GM12878 (cell line): Measurements from ENCODE around the gene ANKRD16. TPM values are rescaled to one million over a fixed set of nuclear protein-coding genes. Genes with fewer than 3 reads are reported as not detected.
A peak's percentile ranks its signal among the peaks of the same experiment; 100 is the strongest.

Source experiments
- ATAC-seq: fragments of 200-7000 bp; cut with Tn5 transposase; 3 replicates; pipeline ENCODE4 v1.9.1; 2020; ENCODE audit warnings: mild to moderate bottlenecking, moderate library complexity
- BruUV-seq: library from RNA; stranded (reverse); fragments of 400-500 nt; replicated peaks from 2 replicates; lab custom pipeline; 2021; lab: Mats Ljungman, UMichigan
- CTCF ChIA-PET: fragments of 300-600 bp; sonication (Branson Sonifier 250); formaldehyde crosslinking; extraction: SDS; loops from one replicate; lab custom pipeline; 2021; ENCODE audit warnings: inconsistent platforms; lab: Yijun Ruan, JAX
- POLR2A ChIA-PET: fragments of 350-600 bp; formaldehyde crosslinking; extraction: SDS; loops from one replicate; lab custom pipeline; 2021; ENCODE audit warnings: inconsistent platforms; lab: Charles Lee
- RAD21 ChIA-PET: fragments of 300-600 bp; sonication (Branson Sonifier 250); formaldehyde crosslinking; loops from one replicate; lab custom pipeline; 2023; ENCODE audit warnings: antibody characterized with exemption; ENCODE audit not compliant: unreplicated experiment; lab: Charles Lee
- SMC1A ChIA-PET: fragments of 300-600 bp; sonication (Branson Sonifier 250); formaldehyde crosslinking; loops from one replicate; lab custom pipeline; 2023; ENCODE audit not compliant: unreplicated experiment, uncharacterized antibody; lab: Charles Lee
- DNase-seq: peaks from one replicate; pipeline ENCODE4 v3.0.0-alpha.2; 2011; ENCODE audit warnings: low read depth, low spot score
- FAIRE-seq: peaks from 3 replicates; lab custom pipeline; 2011; peaks lifted over from hg19 to GRCh38; lab: Jason Lieb, UNC
- H2AFZ ChIP-seq: 2 replicates; pipeline ENCODE4 v1.6.0; 2011; ENCODE audit warnings: low read depth, low read length, control low read depth; ENCODE audit not compliant: control insufficient read depth
- H3K27ac ChIP-seq: 2 replicates; pipeline ENCODE4 v1.5.1; 2011; ENCODE audit warnings: control low read depth; ENCODE audit not compliant: control insufficient read depth, insufficient read depth
- H3K27me3 ChIP-seq, 2 experiments: replicated peaks in 1 of 2; 2 replicates each; pipeline versions ENCODE4 v1.6.0 to v1.6.1; 2011; ENCODE audit warnings: low read length in 1 of 2; ENCODE audit not compliant: control insufficient read depth in 2 of 2, insufficient read depth in 2 of 2
- H3K36me3 ChIP-seq, 2 experiments: 2 replicates each; pipeline ENCODE4 v1.5.1; 2011; ENCODE audit warnings: low read length in 1 of 2; ENCODE audit not compliant: control insufficient read depth in 2 of 2, insufficient read depth in 2 of 2
- H3K4me1 ChIP-seq: 2 replicates; pipeline ENCODE4 v1.6.1; 2011; ENCODE audit warnings: mild to moderate bottlenecking, low read length, moderate library complexity, mixed read lengths; ENCODE audit not compliant: control insufficient read depth, insufficient read depth
- H3K4me2 ChIP-seq: 2 replicates; pipeline ENCODE4 v1.6.0; 2011; ENCODE audit warnings: control low read depth; ENCODE audit not compliant: control insufficient read depth, insufficient read depth
- H3K4me3 ChIP-seq: fragments of 200-600 bp; sonication (generic); 2 replicates; pipeline ENCODE4 v1.5.1; 2016
- H3K79me2 ChIP-seq: 2 replicates; pipeline ENCODE4 v1.6.0; 2011; ENCODE audit warnings: low read length; ENCODE audit not compliant: control insufficient read depth, insufficient read depth
- H3K9ac ChIP-seq: 2 replicates; pipeline ENCODE4 v1.8.0; 2011; ENCODE audit warnings: low read length, control low read depth, mixed read lengths; ENCODE audit not compliant: control insufficient read depth, insufficient read depth
- H3K9me3 ChIP-seq: replicated peaks from 3 replicates; pipeline ENCODE4 v1.5.1; 2011; ENCODE audit warnings: mild to moderate bottlenecking, low read length; ENCODE audit not compliant: control insufficient read depth, insufficient read depth
- H4K20me1 ChIP-seq: 2 replicates; pipeline ENCODE4 v1.6.0; 2011; ENCODE audit not compliant: control insufficient read depth, insufficient read depth
- E2F8 ChIP-seq: fragments of 450-650 bp; IDR thresholded peaks from 2 replicates; pipeline ENCODE4 v1.6.1; 2018; ENCODE audit warnings: mild to moderate bottlenecking, low read depth, moderate library complexity; ENCODE audit not compliant: partially characterized antibody
- EP300 ChIP-seq, 2 experiments: fragments of 150-350 bp in 1 of 2; IDR thresholded peaks; 2 replicates each; pipeline ENCODE4 v1.6.1; 2011 to 2012; ENCODE audit warnings: low read depth in 2 of 2, low read length in 2 of 2, borderline replicate concordance in 1 of 2, improper control_type of control experiment in 1 of 2, inconsistent platforms in 1 of 2; ENCODE audit not compliant: control insufficient read depth in 1 of 2
- HCFC1 ChIP-seq: fragments of 150-350 bp; IDR thresholded peaks from 2 replicates; pipeline ENCODE4 v1.6.1; 2014; ENCODE audit warnings: low read length
- IKZF1 ChIP-seq: fragments of 450-650 bp; conservative IDR thresholded peaks from 2 replicates; pipeline ENCODE4 v1.6.1; 2017; ENCODE audit warnings: antibody characterized with exemption, mild to moderate bottlenecking
- IKZF2 ChIP-seq, 2 experiments: fragments of 450-650 bp; IDR thresholded peaks; 2 replicates each; pipeline ENCODE4 v1.6.1; 2017; ENCODE audit warnings: mild to moderate bottlenecking in 2 of 2, moderate library complexity in 2 of 2
- NFYA ChIP-seq: IDR thresholded peaks from 2 replicates; pipeline ENCODE4 v1.6.1; 2011; ENCODE audit warnings: low read depth, mild to moderate bottlenecking, low read length, improper control_type of control experiment, borderline replicate concordance
- NR2F1 ChIP-seq: fragments of 450-650 bp; conservative IDR thresholded peaks from 2 replicates; pipeline ENCODE4 v1.6.1; 2017; ENCODE audit warnings: mild to moderate bottlenecking
- POLR2AphosphoS5 ChIP-seq: IDR thresholded peaks from 2 replicates; pipeline ENCODE4 v1.6.1; 2011; ENCODE audit warnings: mild to moderate bottlenecking, low read length, inconsistent platforms
- RCOR1 ChIP-seq: conservative IDR thresholded peaks from 2 replicates; pipeline ENCODE4 v1.6.1; 2012; ENCODE audit warnings: low read depth, low read length, improper control_type of control experiment
- RELA ChIP-seq: fragments of 450-650 bp; IDR thresholded peaks from 2 replicates; pipeline ENCODE4 v1.8.0; 2014; ENCODE audit warnings: borderline replicate concordance; ENCODE audit not compliant: partially characterized antibody
- RFX5 ChIP-seq: IDR thresholded peaks from 2 replicates; pipeline ENCODE4 v1.6.1; 2011; ENCODE audit warnings: low read depth, low read length, improper control_type of control experiment
- ZNF592 ChIP-seq: fragments of 450-650 bp; IDR thresholded peaks from 2 replicates; pipeline ENCODE4 v1.6.1; 2017; ENCODE audit warnings: mild to moderate bottlenecking, moderate library complexity
- WGBS: methylation state at CpG from one replicate; pipeline ENCODE4 v1.1.6; 2016; ENCODE audit warnings: low lambda C conversion rate; ENCODE audit not compliant: insufficient replicate concordance, insufficient coverage; ENCODE audit errors: missing lambda C conversion rate; 5-methylcytosine and 5-hydroxymethylcytosine counted together
- in situ Hi-C: fragments of 300-500 bp; cut with MboI; formaldehyde crosslinking; loops from 9 replicates; pipeline ENCODE4 v1.14.3; 2018; ENCODE audit warnings: mixed read lengths
- intact Hi-C: fragments of 100-400 bp; cut with micrococcal nuclease; formaldehyde crosslinking; loops from one replicate; pipeline ENCODE4 v1.14.2; 2022; ENCODE audit not compliant: unreplicated experiment
- polyA plus RNA-seq, 11 experiments: library from polyadenylated mRNA; depleted of rRNA in 4 of 11; unstranded in 6 of 11; stranded (reverse) in 5 of 11; fragments of >200 nt; fragmentation: Nextera tagmentation in 4 of 11; fragmentation: Illumina TruSeq in 1 of 11; extraction: Ambion mirVana in 4 of 11; extraction: Trizol in 1 of 11; gene quantifications; 1 replicate in 1 of 11; 2 replicates in 10 of 11; pipeline versions ENCODE4 v1.2.1 to v1.2.3, GENCODE V29; 2011 to 2016; ENCODE audit warnings: inconsistent platforms in 2 of 11, missing spikeins in 2 of 11, low read depth in 1 of 11
- total RNA-seq, 4 experiments: library from RNA; depleted of rRNA in 3 of 4; stranded (reverse); fragments of >200 nt in 3 of 4; fragmentation: Illumina TruSeq in 1 of 4; extraction: Trizol in 1 of 4; gene quantifications; 2 replicates each; pipeline versions ENCODE4 v1.2.1 to v1.2.3, GENCODE V29; 2013 to 2021
- TF ChIP-seq, protein P1 (sequence below), 3 experiments: IDR thresholded peaks in 2 of 3; conservative IDR thresholded peaks in 1 of 3; 2 replicates each; pipeline ENCODE4 v1.5.1; 2011; ENCODE audit warnings: low read depth in 3 of 3, low read length in 3 of 3, mild to moderate bottlenecking in 3 of 3, control low read depth in 2 of 3, moderate library complexity in 2 of 3, inconsistent platforms in 1 of 3, mixed read lengths in 1 of 3; ENCODE audit not compliant: control insufficient read depth in 2 of 3, insufficient read depth in 1 of 3; ENCODE audit errors: extremely low read depth in 1 of 3

ANKRD16 gene
- total and polyA plus RNA-seq, 10 of the 15 experiments (the other 5 are each of a cell fraction or from before 2014, with no cell fraction given) = 0.57 to 13.6 (median 4.4) TPM

DNA sequence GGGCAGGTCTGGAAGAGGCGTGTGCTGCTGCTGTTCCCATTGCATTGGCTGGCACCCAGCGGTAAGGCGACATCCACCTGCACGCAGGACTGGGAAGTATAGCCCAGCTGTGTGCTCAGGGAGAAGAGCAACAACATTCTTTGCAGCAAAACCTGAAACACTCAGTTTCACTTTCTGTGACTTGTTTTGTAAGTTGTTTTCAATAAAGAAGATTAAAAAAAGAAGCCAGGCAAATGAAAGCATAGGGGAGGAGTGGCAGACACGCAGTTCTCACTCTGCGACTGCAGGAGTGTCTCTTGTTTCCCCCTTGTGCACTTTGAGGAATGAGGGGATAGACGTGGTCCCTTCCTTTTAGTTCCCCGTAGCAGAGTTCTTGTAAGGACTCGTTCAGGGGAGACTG, 6.1 kb upstream of the ANKRD16 start:
- Histone ChIP-seq H3K4me1 (peaks cover 26% of the 10 kb centered on the region), H3K27me3 (no peaks in the 10 kb centered on the region), H2AFZ (no peak overlapping the region), H4K20me1 (no peaks in the 10 kb centered on the region; the same call in 1 of the 2 replicates), H3K9me3 (peaks cover 3% of the 10 kb centered on the region), H3K27ac (peak overlapping the region; percentile 81), H3K79me2 (peaks cover 50% of the 10 kb centered on the region), H3K4me2 (peak overlapping the region; percentile 96), H3K4me3 (peak overlapping the region; percentile 54; the same call in 1 of the 2 replicates), H3K36me3 (peaks cover 1 to 14% of the 10 kb centered on the region in 2 experiments; a peak in 3 of 4 replicates), H3K9ac (peak overlapping the region; percentile 72)
- DNase-seq = peak; percentile 45
- 21% methylated on average over 9 of the region's 9 CpGs for WGBS
- in situ Hi-C loops (no loop called here), intact Hi-C loops (no loop called here)
- BruUV-seq = no TSS peak
- peak; percentile 87 for FAIRE-seq
- CTCF ChIA-PET = interaction anchor here (0.5 to 1.6 kb wide), 3 partner anchors 10 to 190 kb away, joined by 3 to 5 read pairs (median 4); no protein-coding TSS in a partner anchor
- POLR2A ChIA-PET = no interaction called here
- SMC1A ChIA-PET = interaction anchor here (1.0 to 2.1 kb wide), 4 partner anchors 10 to 86 kb away, joined by 3 to 6 read pairs (median 5); no protein-coding TSS in a partner anchor
- RAD21 ChIA-PET = interaction anchor here (1.2 to 1.9 kb wide), 3 partner anchors 10 to 89 kb away, joined by 3 to 5 read pairs (median 4); no protein-coding TSS in a partner anchor
- ATAC-seq = peak; percentile 75
- TF ChIP-seq RFX5 (no peak), NFYA (no peak), IKZF1 (0 out of 2 replicates have a peak, but pooled peaks have one; percentile 15), RELA (no peak), EP300 (IDR thresholded peaks at IDR 0.05; ENCODE audit: borderline replicate concordance in 1 of 2, control insufficient read depth in 1 of 2, low read depth in 2 of 2, low read length in 2 of 2) (0 out of 4 replicates have a peak, but pooled peaks of 1 of the 2 experiments have one; percentile 26), E2F8 (no peak), NR2F1 (no peak), IKZF2 (IDR thresholded peaks at IDR 0.05) (peak; percentile 24 to 33; a peak in 2 of 4 replicates), ZNF592 (no peak), POLR2AphosphoS5 (0 out of 2 replicates have a peak, but pooled peaks have one; percentile 37), RCOR1 (no peak), HCFC1 (no peak)
- TF ChIP-seq, protein P1, sequence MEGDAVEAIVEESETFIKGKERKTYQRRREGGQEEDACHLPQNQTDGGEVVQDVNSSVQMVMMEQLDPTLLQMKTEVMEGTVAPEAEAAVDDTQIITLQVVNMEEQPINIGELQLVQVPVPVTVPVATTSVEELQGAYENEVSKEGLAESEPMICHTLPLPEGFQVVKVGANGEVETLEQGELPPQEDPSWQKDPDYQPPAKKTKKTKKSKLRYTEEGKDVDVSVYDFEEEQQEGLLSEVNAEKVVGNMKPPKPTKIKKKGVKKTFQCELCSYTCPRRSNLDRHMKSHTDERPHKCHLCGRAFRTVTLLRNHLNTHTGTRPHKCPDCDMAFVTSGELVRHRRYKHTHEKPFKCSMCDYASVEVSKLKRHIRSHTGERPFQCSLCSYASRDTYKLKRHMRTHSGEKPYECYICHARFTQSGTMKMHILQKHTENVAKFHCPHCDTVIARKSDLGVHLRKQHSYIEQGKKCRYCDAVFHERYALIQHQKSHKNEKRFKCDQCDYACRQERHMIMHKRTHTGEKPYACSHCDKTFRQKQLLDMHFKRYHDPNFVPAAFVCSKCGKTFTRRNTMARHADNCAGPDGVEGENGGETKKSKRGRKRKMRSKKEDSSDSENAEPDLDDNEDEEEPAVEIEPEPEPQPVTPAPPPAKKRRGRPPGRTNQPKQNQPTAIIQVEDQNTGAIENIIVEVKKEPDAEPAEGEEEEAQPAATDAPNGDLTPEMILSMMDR (IDR thresholded peaks at IDR 0.05 in 2 of 3, conservative IDR thresholded peaks at IDR 0.05 in 1 of 3; ENCODE audit: control insufficient read depth in 2 of 3, extremely low read depth in 1 of 3, insufficient read depth in 1 of 3, low read depth in 3 of 3, low read length in 3 of 3) = no peak
